IMR-90 (cell line): ENCODE results near the gene MAGI2. TPM values are rescaled to one million over a fixed set of nuclear protein-coding genes. Genes with fewer than 3 reads are reported as not detected.
A peak's percentile ranks its signal among the peaks of the same experiment; 100 is the strongest.

ENCODE experiments used
- ATAC-seq: fragments of 200-7000 bp; cut with Tn5 transposase; 2 replicates; pipeline ENCODE4 v1.9.1; 2020; ENCODE audit warnings: low read depth, mild to moderate bottlenecking, moderate library complexity
- BruUV-seq: library from RNA; stranded (reverse); fragments of 400-500 nt; replicated peaks from 2 replicates; lab custom pipeline; 2021; lab: Mats Ljungman, UMichigan
- CTCF ChIA-PET: fragments of 300-600 bp; formaldehyde crosslinking; extraction: SDS; loops from one replicate; lab custom pipeline; 2021; ENCODE audit warnings: antibody characterized with exemption; lab: Yijun Ruan, JAX
- POLR2A ChIA-PET: fragments of 300-600 bp; sonication (Branson Sonifier 250); formaldehyde crosslinking; loops from one replicate; lab custom pipeline; 2022; ENCODE audit warnings: antibody characterized with exemption; ENCODE audit not compliant: unreplicated experiment; lab: Charles Lee
- DNase-seq: peaks from one replicate; pipeline ENCODE4 v3.0.0; 2013
- H2AFZ ChIP-seq: replicated peaks from 2 replicates; pipeline ENCODE3; 2013; ENCODE audit warnings: low read length, mild to moderate bottlenecking; ENCODE audit not compliant: poor library complexity
- H2AK5ac ChIP-seq: 2 replicates; pipeline ENCODE4 v1.6.1; 2013; ENCODE audit warnings: low read depth, low read length, inconsistent platforms
- H2AK9ac ChIP-seq: replicated peaks from 2 replicates; pipeline ENCODE3; 2013; ENCODE audit warnings: mild to moderate bottlenecking, low read depth, low read length, moderate library complexity; ENCODE audit not compliant: poor library complexity
- H2BK120ac ChIP-seq: 2 replicates; pipeline ENCODE4 v1.6.1; 2013; ENCODE audit warnings: low read depth, low read length, inconsistent platforms
- H2BK15ac ChIP-seq: 3 replicates; pipeline ENCODE4 v1.6.1; 2013; ENCODE audit warnings: low read depth, low read length, inconsistent platforms
- H2BK20ac ChIP-seq: 2 replicates; pipeline ENCODE4 v1.6.1; 2013; ENCODE audit warnings: low read depth, mild to moderate bottlenecking, inconsistent platforms, low read length, moderate library complexity
- H2BK5ac ChIP-seq: 2 replicates; pipeline ENCODE4 v1.6.1; 2013; ENCODE audit warnings: mild to moderate bottlenecking, low read depth, low read length, inconsistent platforms; ENCODE audit not compliant: poor library complexity, severe bottlenecking
- H3K14ac ChIP-seq: replicated peaks from 2 replicates; pipeline ENCODE4 v1.6.1; 2013; ENCODE audit warnings: low read depth, low read length, inconsistent platforms
- H3K18ac ChIP-seq: 2 replicates; pipeline ENCODE4 v1.6.1; 2013; ENCODE audit warnings: low read depth, low read length, control low read depth
- H3K23ac ChIP-seq: 2 replicates; pipeline ENCODE4 v1.6.1; 2013; ENCODE audit warnings: low read depth, low read length, inconsistent platforms
- H3K27ac ChIP-seq: 2 replicates; pipeline ENCODE4 v1.5.1; 2013; ENCODE audit warnings: mild to moderate bottlenecking, control low read depth, low read length; ENCODE audit not compliant: insufficient read depth
- H3K27me3 ChIP-seq: 2 replicates; pipeline ENCODE4 v1.6.1; 2013; ENCODE audit warnings: low read length; ENCODE audit not compliant: control insufficient read depth, insufficient read depth
- H3K36me3 ChIP-seq: 2 replicates; pipeline ENCODE4 v1.6.1; 2013; ENCODE audit warnings: low read length, mixed read lengths; ENCODE audit not compliant: control insufficient read depth, insufficient read depth
- H3K4ac ChIP-seq: 2 replicates; pipeline ENCODE4 v1.6.1; 2013; ENCODE audit warnings: low read depth, low read length, inconsistent platforms
- H3K4me1 ChIP-seq: 2 replicates; pipeline ENCODE4 v1.6.1; 2013; ENCODE audit warnings: low read length, mixed read lengths; ENCODE audit not compliant: control insufficient read depth, insufficient read depth
- H3K4me2 ChIP-seq: 2 replicates; pipeline ENCODE4 v1.6.1; 2013; ENCODE audit warnings: low read depth, mild to moderate bottlenecking, control low read depth, low read length, moderate library complexity
- H3K4me3 ChIP-seq: 2 replicates; pipeline ENCODE4 v1.5.1; 2013; ENCODE audit warnings: low read depth, mild to moderate bottlenecking, control low read depth, low read length, moderate library complexity; ENCODE audit not compliant: insufficient read depth
- H3K56ac ChIP-seq: 2 replicates; pipeline ENCODE4 v1.6.1; 2013; ENCODE audit warnings: low read length, inconsistent platforms; ENCODE audit not compliant: insufficient read depth; ENCODE audit errors: extremely low read depth
- H3K79me1 ChIP-seq, 2 experiments: 2 replicates each; pipeline ENCODE4 v1.6.1; 2013; ENCODE audit warnings: low read length in 2 of 2, inconsistent platforms in 1 of 2, low read depth in 1 of 2
- H3K9ac ChIP-seq: 2 replicates; pipeline ENCODE4 v1.6.1; 2013; ENCODE audit warnings: low read depth, low read length, control low read depth
- H3K9me1 ChIP-seq: 2 replicates; pipeline ENCODE4 v1.6.1; 2013; ENCODE audit warnings: low read length, inconsistent platforms; ENCODE audit not compliant: insufficient read depth
- H3K9me3 ChIP-seq: 2 replicates; pipeline ENCODE4 v1.6.1; 2013; ENCODE audit warnings: low read length; ENCODE audit not compliant: control insufficient read depth, insufficient read depth
- H4K20me1 ChIP-seq: 2 replicates; pipeline ENCODE4 v1.6.1; 2013; ENCODE audit warnings: low read length, inconsistent platforms; ENCODE audit not compliant: insufficient read depth
- H4K5ac ChIP-seq: 2 replicates; pipeline ENCODE4 v1.6.1; 2013; ENCODE audit warnings: mild to moderate bottlenecking, low read depth, low read length, control low read depth
- H4K8ac ChIP-seq, 2 experiments: 2 replicates each; pipeline ENCODE4 v1.6.1; 2013; ENCODE audit warnings: low read depth in 2 of 2, low read length in 2 of 2, control low read depth in 1 of 2, inconsistent platforms in 1 of 2
- H4K91ac ChIP-seq: 2 replicates; pipeline ENCODE4 v1.6.1; 2013; ENCODE audit warnings: low read depth, low read length, inconsistent platforms; ENCODE audit not compliant: insufficient read depth
- BHLHE40 ChIP-seq: fragments of 150-350 bp; IDR thresholded peaks from 2 replicates; pipeline ENCODE4 v1.6.1; 2016; ENCODE audit warnings: mild to moderate bottlenecking, low read depth, low read length
- CHD1 ChIP-seq: IDR thresholded peaks from 2 replicates; pipeline ENCODE4 v1.6.1; 2012; ENCODE audit warnings: low read depth, low read length, improper control_type of control experiment
- CTCF ChIP-seq: conservative IDR thresholded peaks from 2 replicates; pipeline ENCODE4 v1.5.1; 2012; ENCODE audit warnings: mild to moderate bottlenecking, low read depth, low read length, improper control_type of control experiment
- ELK1 ChIP-seq: fragments of 150-350 bp; IDR thresholded peaks from 2 replicates; pipeline ENCODE4 v1.6.1; 2016; ENCODE audit warnings: low read depth, mild to moderate bottlenecking, low read length, moderate library complexity, borderline replicate concordance
- FOS ChIP-seq: fragments of 150-350 bp; IDR thresholded peaks from 2 replicates; pipeline ENCODE4 v1.6.1; 2016; ENCODE audit warnings: low read depth, low read length
- MAFK ChIP-seq: IDR thresholded peaks from 2 replicates; pipeline ENCODE4 v1.6.1; 2012; ENCODE audit warnings: low read depth, low read length, improper control_type of control experiment
- MAZ ChIP-seq: IDR thresholded peaks from 2 replicates; pipeline ENCODE4 v1.6.1; 2012; ENCODE audit warnings: low read depth, mild to moderate bottlenecking, low read length, improper control_type of control experiment, moderate library complexity, borderline replicate concordance
- MXI1 ChIP-seq: IDR thresholded peaks from 2 replicates; pipeline ENCODE4 v1.6.1; 2012; ENCODE audit warnings: low read depth, mild to moderate bottlenecking, low read length, moderate library complexity, borderline replicate concordance
- NFE2L2 ChIP-seq: fragments of 150-350 bp; IDR thresholded peaks from 2 replicates; pipeline ENCODE4 v1.6.1; 2016; ENCODE audit warnings: low read depth, mild to moderate bottlenecking, low read length
- POLR2A ChIP-seq: IDR thresholded peaks from 2 replicates; pipeline ENCODE4 v1.6.1; 2012; ENCODE audit warnings: mild to moderate bottlenecking, low read depth, low read length
- RAD21 ChIP-seq: IDR thresholded peaks from 2 replicates; pipeline ENCODE4 v1.6.1; 2012; ENCODE audit warnings: low read length, improper control_type of control experiment
- RCOR1 ChIP-seq: IDR thresholded peaks from 2 replicates; pipeline ENCODE4 v1.6.1; 2012; ENCODE audit warnings: mild to moderate bottlenecking, low read length, improper control_type of control experiment; ENCODE audit not compliant: insufficient replicate concordance
- RFX5 ChIP-seq: IDR thresholded peaks from 2 replicates; pipeline ENCODE4 v1.8.0; 2012; ENCODE audit warnings: low read depth, mild to moderate bottlenecking, low read length, moderate library complexity
- SMC3 ChIP-seq: fragments of 150-350 bp; IDR thresholded peaks from 2 replicates; pipeline ENCODE4 v1.6.1; 2016; ENCODE audit warnings: low read depth, mild to moderate bottlenecking, antibody characterized with exemption, low read length, moderate library complexity
- USF2 ChIP-seq: fragments of 150-350 bp; IDR thresholded peaks from 2 replicates; pipeline ENCODE4 v1.6.1; 2017; ENCODE audit warnings: mild to moderate bottlenecking, antibody characterized with exemption, low read length, low read depth
- WGBS, 2 experiments: methylation state at CpG; one replicate each; pipeline versions ENCODE4 v1.1.5 to v1.1.7; 2013; ENCODE audit warnings: missing lambda C conversion rate in 2 of 2; ENCODE audit not compliant: insufficient read length in 1 of 2; ENCODE audit errors: extremely low coverage in 2 of 2; 5-methylcytosine and 5-hydroxymethylcytosine counted together
- dilution Hi-C: fragments of 300-500 bp; cut with HindIII; formaldehyde crosslinking; loops from one replicate; pipeline ENCODE4 v1.14.3; 2018; ENCODE audit warnings: low sequenced_read_pairs; ENCODE audit not compliant: unreplicated experiment
- in situ Hi-C: fragments of 300-500 bp; cut with MboI; formaldehyde crosslinking; loops from 3 replicates; pipeline ENCODE4 v1.14.3; 2019; ENCODE audit warnings: low sequenced_read_pairs, inconsistent platforms, mixed read lengths
- intact Hi-C: fragments of 100-400 bp; cut with micrococcal nuclease; formaldehyde crosslinking; loops from 2 replicates; pipeline ENCODE4 v1.10.0; 2022
- polyA plus RNA-seq, 3 experiments: library from polyadenylated mRNA; depleted of rRNA; stranded (reverse); fragments of >200 nt; gene quantifications; 2 replicates each; pipeline ENCODE4 v1.2.3, GENCODE V29; 2012; ENCODE audit warnings: low replicate concordance in 1 of 3
- total RNA-seq: library from RNA; depleted of rRNA; stranded (reverse); fragments of >200 nt; gene quantifications from 2 replicates; pipeline ENCODE4 v1.2.3, GENCODE V29; 2012

Gene MAGI2
- total and polyA plus RNA-seq, 2 of the 4 experiments (the other 2 are of a cell fraction): 2.5 to 17.9 TPM

GRCh38 chr7:79064187-79064823 lies 389.2 kb downstream of the MAGI2 start:
- no peak overlapping the region for H3K4ac ChIP-seq
- no peak overlapping the region for H3K14ac ChIP-seq
- no peak overlapping the region for H3K9ac ChIP-seq
- H3K4me2 ChIP-seq: no peak overlapping the region
- H3K23ac ChIP-seq: no peak overlapping the region
- H4K5ac ChIP-seq: no peak overlapping the region
- in situ Hi-C loops: no loop called here
- ATAC-seq: no peak
- no peak overlapping the region for H2BK20ac ChIP-seq
- H3K79me1 ChIP-seq: peaks cover 0 to 5% of the 10 kb centered on the region in 2 experiments; a peak in 2 of 4 replicates
- no peak overlapping the region for H2BK5ac ChIP-seq
- H2BK120ac ChIP-seq: no peak overlapping the region
- ChIA-PET CTCF (no interaction called here), POLR2A (no interaction called here)
- H2BK15ac ChIP-seq: no peak overlapping the region
- BruUV-seq: no TSS peak
- no peak overlapping the region for H3K56ac ChIP-seq
- no peak overlapping the region for H4K8ac ChIP-seq
- DNase-seq: peak; percentile 4
- no peaks in the 10 kb centered on the region for H3K9me1 ChIP-seq
- H3K9me3 ChIP-seq: no peaks in the 10 kb centered on the region
- no peaks in the 10 kb centered on the region for H3K27me3 ChIP-seq
- H3K27ac ChIP-seq: no peak overlapping the region
- no peak overlapping the region for H2AFZ ChIP-seq
- no peaks in the 10 kb centered on the region for H3K4me1 ChIP-seq
- dilution Hi-C loops: no loop called here
- no CpG with 5 or more reads among the region's 3 CpGs for WGBS, 2 experiments
- no peak overlapping the region for H2AK5ac ChIP-seq
- intact Hi-C loops: no loop called here
- no peak overlapping the region for H3K4me3 ChIP-seq
- no peak for TF ChIP-seq NFE2L2
- no peak for TF ChIP-seq POLR2A
- TF ChIP-seq ELK1: no peak
- no peak for TF ChIP-seq RFX5
- TF ChIP-seq MAFK: no peak
- no peak for TF ChIP-seq FOS
- TF ChIP-seq SMC3: no peak
- no peak for TF ChIP-seq MAZ
- no peak for TF ChIP-seq MXI1
- no peak for TF ChIP-seq CTCF
- no peak for TF ChIP-seq CHD1
- no peak for TF ChIP-seq RCOR1
- no peak for TF ChIP-seq USF2
- TF ChIP-seq BHLHE40: no peak
- TF ChIP-seq RAD21: no peak
- no peak overlapping the region for H2AK9ac ChIP-seq
- no peak overlapping the region for H3K18ac ChIP-seq
- no peaks in the 10 kb centered on the region for H3K36me3 ChIP-seq
- H4K20me1 ChIP-seq: no peaks in the 10 kb centered on the region
- H4K91ac ChIP-seq: no peak overlapping the region
